PC-3 (cell line): ENCODE results near the gene KNDC1. TPM values are rescaled to one million over a fixed set of nuclear protein-coding genes. Genes with fewer than 3 reads are reported as not detected.

Source experiments
- ATAC-seq: fragments of 200-7000 bp; cut with Tn5 transposase; 2 replicates; pipeline ENCODE4 v1.9.1; 2020; ENCODE audit warnings: mild to moderate bottlenecking, moderate library complexity
- BruUV-seq: library from RNA; stranded (reverse); fragments of 400-500 nt; replicated peaks from 2 replicates; lab custom pipeline; 2021; lab: Mats Ljungman, UMichigan
- CTCF ChIA-PET: fragments of 300-600 bp; sonication (Branson Sonifier 250); formaldehyde crosslinking; loops from one replicate; lab custom pipeline; 2022; ENCODE audit warnings: antibody characterized with exemption; lab: Charles Lee
- POLR2A ChIA-PET: fragments of 300-600 bp; sonication (Branson Sonifier 250); formaldehyde crosslinking; loops from one replicate; lab custom pipeline; 2022; ENCODE audit warnings: antibody characterized with exemption; ENCODE audit not compliant: unreplicated experiment; lab: Charles Lee
- DNase-seq: peaks from one replicate; pipeline ENCODE4 v3.0.0-alpha.2; 2015
- H2AFZ ChIP-seq: fragments of 300-600 bp; sonication (generic); 2 replicates; pipeline ENCODE4 v1.6.0; 2016; ENCODE audit warnings: antibody characterized with exemption, low read length
- H3F3A ChIP-seq: fragments of 300-600 bp; sonication (generic); one replicate; pipeline ENCODE4 v1.6.0; 2017; ENCODE audit warnings: antibody characterized with exemption, low read length, control low read depth, mild to moderate bottlenecking; ENCODE audit not compliant: unreplicated experiment
- H3K27ac ChIP-seq: fragments of 300-600 bp; sonication (generic); 2 replicates; pipeline ENCODE4 v1.5.1; 2016; ENCODE audit warnings: mild to moderate bottlenecking, low read length
- H3K27me3 ChIP-seq: fragments of 300-600 bp; sonication (generic); 2 replicates; pipeline ENCODE4 v1.6.1; 2016; ENCODE audit warnings: low read length, mixed read lengths
- H3K36me3 ChIP-seq: fragments of 300-600 bp; sonication (generic); 2 replicates; pipeline ENCODE4 v1.6.1; 2016; ENCODE audit warnings: low read depth, mixed run types, low read length, mixed read lengths
- H3K4me1 ChIP-seq: fragments of 300-600 bp; sonication (generic); 2 replicates; pipeline ENCODE4 v1.5.1; 2016; ENCODE audit warnings: low read length; ENCODE audit not compliant: insufficient read depth
- H3K4me2 ChIP-seq: fragments of 300-600 bp; sonication (generic); 2 replicates; pipeline ENCODE4 v1.6.0; 2016; ENCODE audit warnings: low read length
- H3K4me3 ChIP-seq: fragments of 300-600 bp; sonication (generic); 2 replicates; pipeline ENCODE4 v1.5.1; 2016; ENCODE audit warnings: mild to moderate bottlenecking, low read length, mixed read lengths
- H3K79me2 ChIP-seq: fragments of 300-600 bp; sonication (generic); 2 replicates; pipeline ENCODE4 v1.6.1; 2017; ENCODE audit warnings: low read length, mixed read lengths
- H3K9ac ChIP-seq: fragments of 300-600 bp; sonication (generic); 2 replicates; pipeline ENCODE4 v1.6.0; 2016; ENCODE audit warnings: mild to moderate bottlenecking, low read length
- H3K9me2 ChIP-seq: fragments of 300-600 bp; sonication (generic); replicated peaks from 2 replicates; pipeline ENCODE4 v1.6.1; 2016; ENCODE audit warnings: mixed run types, low read length, mixed read lengths
- H3K9me3 ChIP-seq: fragments of 300-600 bp; sonication (generic); 2 replicates; pipeline ENCODE4 v1.6.1; 2016; ENCODE audit warnings: low read length, mixed read lengths
- H4K20me1 ChIP-seq: fragments of 300-600 bp; sonication (generic); 2 replicates; pipeline ENCODE4 v1.6.1; 2016; ENCODE audit warnings: low read length, mixed read lengths
- CTCF ChIP-seq: fragments of 300-600 bp; sonication (generic); conservative IDR thresholded peaks from 2 replicates; pipeline ENCODE4 v1.5.1; 2017; ENCODE audit warnings: antibody characterized with exemption, low read depth, mild to moderate bottlenecking, low read length
- EZH2 ChIP-seq: fragments of 300-600 bp; sonication (generic); IDR thresholded peaks from one replicate; pipeline ENCODE4 v1.6.1; 2017; ENCODE audit warnings: antibody characterized with exemption, mild to moderate bottlenecking, low read length; ENCODE audit not compliant: unreplicated experiment
- EZH2phosphoT487 ChIP-seq: fragments of 300-600 bp; sonication (generic); IDR thresholded peaks from 2 replicates; pipeline ENCODE4 v1.6.1; 2018; ENCODE audit warnings: mild to moderate bottlenecking, antibody characterized with exemption, low read length, borderline replicate concordance
- intact Hi-C: fragments of 100-400 bp; cut with micrococcal nuclease; formaldehyde crosslinking; loops from 2 replicates; pipeline ENCODE4 v1.9.0; 2023
- total RNA-seq: library from RNA; depleted of rRNA; stranded (reverse); fragments of >200 nt; gene quantifications from 2 replicates; pipeline ENCODE4 v1.2.3, GENCODE V29; 2014

The KNDC1 gene
- total RNA-seq, 1 experiment from 2014 or later, result not detected

- intact Hi-C loops, result no loop called here
- no peak overlapping the region for H3K9ac ChIP-seq
These were observed 28.1 kb downstream of the KNDC1 start for GRCh38 chr10:133187906-133188681.

GRCh38 chr10:133189256-133189655 is 29.2 kb downstream of the KNDC1 start:
- Histone ChIP-seq H3F3A (no peaks in the 10 kb centered on the region), H3K4me2 (no peak overlapping the region), H3K9me2 (no peaks in the 10 kb centered on the region), H3K27ac (no peak overlapping the region), H3K9ac (no peak overlapping the region), H2AFZ (no peak overlapping the region), H3K4me3 (no peak overlapping the region), H3K27me3 (peaks cover 71% of the 10 kb centered on the region), H3K79me2 (no peaks in the 10 kb centered on the region), H3K36me3 (no peaks in the 10 kb centered on the region), H4K20me1 (no peaks in the 10 kb centered on the region), H3K4me1 (no peaks in the 10 kb centered on the region), H3K9me3 (no peaks in the 10 kb centered on the region)
- no TSS peak for BruUV-seq
- ChIA-PET POLR2A (no interaction called here), CTCF (no interaction called here)
- ATAC-seq (no peak), DNase-seq (no peak)
- TF ChIP-seq EZH2phosphoT487 (no peak), EZH2 (no peak), CTCF (no peak)
- intact Hi-C loops, result no loop called here

More at GRCh38 chr10:133187906-133188681, 28.1 kb downstream of the KNDC1 start:
- H3F3A ChIP-seq, result no peaks in the 10 kb centered on the region
- ChIA-PET POLR2A (no interaction called here), CTCF (no interaction called here)
- H2AFZ ChIP-seq, result no peak overlapping the region
- no peaks in the 10 kb centered on the region for H3K36me3 ChIP-seq
- DNase-seq (no peak), ATAC-seq (no peak)
- no peak overlapping the region for H3K4me3 ChIP-seq
- no peaks in the 10 kb centered on the region for H4K20me1 ChIP-seq
- H3K9me3 ChIP-seq, result no peaks in the 10 kb centered on the region
- no TSS peak for BruUV-seq
- H3K27me3 ChIP-seq, result peaks cover 69% of the 10 kb centered on the region
- H3K9me2 ChIP-seq, result no peaks in the 10 kb centered on the region
- TF ChIP-seq EZH2phosphoT487, result no peak
- TF ChIP-seq EZH2, result no peak
- TF ChIP-seq CTCF, result no peak
- no peaks in the 10 kb centered on the region for H3K79me2 ChIP-seq
- H3K4me1 ChIP-seq, result no peaks in the 10 kb centered on the region
- no peak overlapping the region for H3K4me2 ChIP-seq
- H3K27ac ChIP-seq, result no peak overlapping the region

GRCh38 chr10:133189726-133190125 is 29.7 kb downstream of the KNDC1 start:
- no peaks in the 10 kb centered on the region for H4K20me1 ChIP-seq
- intact Hi-C loops, result no loop called here
- DNase-seq (no peak), ATAC-seq (no peak)
- BruUV-seq, result no TSS peak
- CTCF ChIA-PET, result no interaction called here
- H3K27me3 ChIP-seq, result peaks cover 70% of the 10 kb centered on the region
- no peaks in the 10 kb centered on the region for H3K36me3 ChIP-seq
- no peaks in the 10 kb centered on the region for H3K9me2 ChIP-seq
- POLR2A ChIA-PET, result no interaction called here
- no peak overlapping the region for H3K4me3 ChIP-seq
- no peak overlapping the region for H3K4me2 ChIP-seq
- no peak overlapping the region for H3K9ac ChIP-seq
- H3K27ac ChIP-seq, result no peak overlapping the region
- TF ChIP-seq EZH2phosphoT487 (no peak), CTCF (no peak), EZH2 (no peak)
- H3K9me3 ChIP-seq, result no peaks in the 10 kb centered on the region
- H3K79me2 ChIP-seq, result no peaks in the 10 kb centered on the region
- no peaks in the 10 kb centered on the region for H3F3A ChIP-seq
- H2AFZ ChIP-seq, result no peak overlapping the region
- H3K4me1 ChIP-seq, result no peaks in the 10 kb centered on the region
